AG04449 (cell line): ENCODE data around the gene ENGASE.

Experiments
- CTCF ChIA-PET: fragments of 350-600 bp; formaldehyde crosslinking; extraction: SDS; loops from one replicate; lab custom pipeline; 2021; ENCODE audit warnings: antibody characterized with exemption; lab: Yijun Ruan, JAX
- POLR2A ChIA-PET: fragments of 400-600, 350-600 bp; formaldehyde crosslinking; extraction: SDS; loops from one replicate; lab custom pipeline; 2020; ENCODE audit warnings: antibody characterized with exemption, inconsistent platforms; lab: Yijun Ruan, JAX
- DNase-seq: peaks from one replicate; pipeline ENCODE4 v3.0.0-alpha.2; 2010; ENCODE audit warnings: low read depth, low spot score
- H3K4me3 ChIP-seq: 2 replicates; pipeline ENCODE4 v1.5.1; 2011; ENCODE audit warnings: low read depth, mild to moderate bottlenecking, control low read depth, low read length
- CTCF ChIP-seq: IDR thresholded peaks from one replicate; pipeline ENCODE4 v1.5.1; 2011; ENCODE audit warnings: mild to moderate bottlenecking, moderate library complexity, low read length, control low read depth, inconsistent platforms; ENCODE audit not compliant: insufficient read depth; ENCODE audit errors: missing control alignments

ENGASE gene

GRCh38 chr17:79127534-79128135, 53.0 kb downstream of the ENGASE start:
- TF ChIP-seq CTCF: no peak
- no peak overlapping the region for H3K4me3 ChIP-seq
- POLR2A ChIA-PET: no interaction called here
- DNase-seq: no peak
- CTCF ChIA-PET: no interaction called here

GRCh38 chr17:79129523-79129922, 54.9 kb downstream of the ENGASE start:
- ChIA-PET CTCF (no interaction called here), POLR2A (no interaction called here)
- no peak overlapping the region for H3K4me3 ChIP-seq
- DNase-seq: no peak
- no peak for TF ChIP-seq CTCF

- no peak for DNase-seq
- ChIA-PET POLR2A (no interaction called here), CTCF (no interaction called here)
- no peak for TF ChIP-seq CTCF
- H3K4me3 ChIP-seq: no peak overlapping the region
Measured at GRCh38 chr17:79130536-79131273, 56.1 kb downstream of the ENGASE start.

- POLR2A ChIA-PET: no interaction called here
- H3K4me3 ChIP-seq: no peak overlapping the region
- DNase-seq: no peak
- no peak for TF ChIP-seq CTCF
- CTCF ChIA-PET: no interaction called here
Measured at GRCh38 chr17:79131274-79131635, 56.6 kb downstream of the ENGASE start.

GRCh38 chr17:79131701-79132100, 57.1 kb downstream of the ENGASE start:
- ChIA-PET CTCF (no interaction called here), POLR2A (no interaction called here)
- no peak overlapping the region for H3K4me3 ChIP-seq
- TF ChIP-seq CTCF: no peak
- DNase-seq: no peak

- POLR2A ChIA-PET: no interaction called here
- no peak overlapping the region for H3K4me3 ChIP-seq
- TF ChIP-seq CTCF: no peak
- CTCF ChIA-PET: no interaction called here
- DNase-seq: no peak
Measured at GRCh38 chr17:79132271-79133064, 57.8 kb downstream of the ENGASE start.
